Measurements from ENCODE around the gene PIK3CA. TPM values are rescaled to one million over a fixed set of nuclear protein-coding genes. Genes with fewer than 3 reads are reported as not detected.

The PIK3CA gene
- polyA plus RNA-seq, 1 experiment = 21.4 TPM

DNA sequence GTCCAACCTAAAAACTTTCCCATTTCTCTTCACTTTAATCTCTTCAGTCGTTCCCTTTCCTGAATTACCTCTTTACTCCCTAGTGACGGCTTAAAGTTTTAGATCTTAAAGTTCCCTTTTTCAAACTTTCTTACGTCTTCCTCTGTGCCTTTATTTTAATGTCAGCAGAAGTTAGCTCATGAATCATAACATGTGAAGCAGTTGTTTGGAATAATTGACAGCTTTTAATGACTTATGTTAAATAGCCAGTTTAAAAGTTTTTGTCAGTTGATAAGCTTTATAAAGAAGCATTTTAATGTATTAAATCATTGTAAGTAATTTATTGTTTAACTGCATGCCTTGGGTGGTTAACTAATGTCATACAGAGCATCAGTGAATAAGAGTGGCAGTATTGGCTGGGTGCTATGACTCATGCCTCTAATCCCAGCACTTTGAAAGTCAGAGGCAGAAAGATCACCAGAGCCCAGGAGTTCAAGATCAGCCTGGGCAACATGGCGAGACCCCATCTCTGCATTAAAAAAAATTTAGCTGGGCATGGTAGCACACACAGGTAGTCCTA is 33.9 kb downstream of the PIK3CA start:
- Histone ChIP-seq H3K27ac (ENCODE audit: low read depth, low read length) (no peak overlapping the region), H3K9me3 (ENCODE audit: control insufficient read depth, insufficient read depth, low read length) (no peaks in the 10 kb centered on the region), H3K27me3 (ENCODE audit: control insufficient read depth, insufficient read depth, low read length) (no peaks in the 10 kb centered on the region), H3K4me3 (ENCODE audit: low read depth, low read length) (no peak overlapping the region)
- POLR2A ChIA-PET = interaction anchor here (0.7 kb wide), 1 partner anchor 99 kb away, joined by 3 read pairs; no protein-coding TSS in a partner anchor
- DNase-seq (ENCODE audit: low read depth, low spot score) = no peak
- TF ChIP-seq, protein P1, sequence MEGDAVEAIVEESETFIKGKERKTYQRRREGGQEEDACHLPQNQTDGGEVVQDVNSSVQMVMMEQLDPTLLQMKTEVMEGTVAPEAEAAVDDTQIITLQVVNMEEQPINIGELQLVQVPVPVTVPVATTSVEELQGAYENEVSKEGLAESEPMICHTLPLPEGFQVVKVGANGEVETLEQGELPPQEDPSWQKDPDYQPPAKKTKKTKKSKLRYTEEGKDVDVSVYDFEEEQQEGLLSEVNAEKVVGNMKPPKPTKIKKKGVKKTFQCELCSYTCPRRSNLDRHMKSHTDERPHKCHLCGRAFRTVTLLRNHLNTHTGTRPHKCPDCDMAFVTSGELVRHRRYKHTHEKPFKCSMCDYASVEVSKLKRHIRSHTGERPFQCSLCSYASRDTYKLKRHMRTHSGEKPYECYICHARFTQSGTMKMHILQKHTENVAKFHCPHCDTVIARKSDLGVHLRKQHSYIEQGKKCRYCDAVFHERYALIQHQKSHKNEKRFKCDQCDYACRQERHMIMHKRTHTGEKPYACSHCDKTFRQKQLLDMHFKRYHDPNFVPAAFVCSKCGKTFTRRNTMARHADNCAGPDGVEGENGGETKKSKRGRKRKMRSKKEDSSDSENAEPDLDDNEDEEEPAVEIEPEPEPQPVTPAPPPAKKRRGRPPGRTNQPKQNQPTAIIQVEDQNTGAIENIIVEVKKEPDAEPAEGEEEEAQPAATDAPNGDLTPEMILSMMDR (IDR thresholded peaks at IDR 0.05; ENCODE audit: low read depth, low read length) = no peak
- CTCF ChIA-PET = no interaction called here

DNA sequence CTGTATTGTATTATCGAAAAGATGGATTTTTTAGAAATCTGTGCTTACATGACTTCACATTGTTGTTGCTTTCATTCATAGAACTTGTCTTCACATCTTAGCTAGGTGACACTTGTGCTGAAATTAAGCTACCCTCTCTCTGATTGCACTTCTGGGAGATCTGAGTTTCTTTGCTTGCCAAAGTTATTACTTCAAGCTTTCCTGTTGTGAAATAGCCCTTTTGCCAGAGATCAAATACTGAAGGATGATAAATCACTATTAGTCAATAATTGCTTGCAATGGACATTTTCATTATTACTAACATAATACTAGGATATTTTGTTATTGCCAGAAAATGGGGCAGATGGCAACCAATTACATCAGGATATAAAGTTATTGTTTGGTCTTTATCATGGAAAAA is 34.7 kb downstream of the PIK3CA start:
- Histone ChIP-seq H3K27ac (ENCODE audit: low read depth, low read length) (no peak overlapping the region), H3K27me3 (ENCODE audit: control insufficient read depth, insufficient read depth, low read length) (no peaks in the 10 kb centered on the region), H3K9me3 (ENCODE audit: control insufficient read depth, insufficient read depth, low read length) (no peaks in the 10 kb centered on the region), H3K4me3 (ENCODE audit: low read depth, low read length) (no peak overlapping the region)
- ChIA-PET CTCF (interaction anchor here (0.6 kb wide), 1 partner anchor 24 kb away, joined by 3 read pairs; no protein-coding TSS in a partner anchor), POLR2A (no interaction called here)
- TF ChIP-seq, protein P1 (IDR thresholded peaks at IDR 0.05; ENCODE audit: low read depth, low read length) = no peak
- DNase-seq (ENCODE audit: low read depth, low spot score) = no peak

DNA sequence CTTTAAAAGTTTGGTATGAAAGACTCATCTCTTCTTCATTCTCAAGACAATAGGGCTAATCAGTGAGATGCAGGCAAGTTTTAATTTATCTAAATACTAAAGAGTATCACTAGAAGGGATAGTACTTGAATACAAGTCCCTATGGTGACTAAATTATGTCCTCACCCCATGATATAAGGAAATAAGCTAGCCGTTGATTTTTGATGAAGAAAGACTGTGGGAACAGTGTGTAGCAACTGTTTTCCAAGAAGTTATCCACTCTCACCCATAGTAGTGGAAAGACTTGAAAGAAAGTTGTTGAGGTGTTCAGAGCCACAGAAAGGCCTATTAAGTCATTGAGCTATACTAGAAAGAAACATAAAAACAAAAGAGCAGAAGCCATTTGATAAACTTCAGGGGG is 36.7 kb downstream of the PIK3CA start:
- ChIA-PET CTCF (interaction anchor here (1.3 kb wide), 1 partner anchor 136 kb away, joined by 5 read pairs; no protein-coding TSS in a partner anchor), POLR2A (no interaction called here)
- no peaks in the 10 kb centered on the region for H3K9me3 ChIP-seq (ENCODE audit: control insufficient read depth, insufficient read depth, low read length)
- TF ChIP-seq, protein P1 (IDR thresholded peaks at IDR 0.05; ENCODE audit: low read depth, low read length) = no peak
- DNase-seq (ENCODE audit: low read depth, low spot score) = no peak
- no peaks in the 10 kb centered on the region for H3K27me3 ChIP-seq (ENCODE audit: control insufficient read depth, insufficient read depth, low read length)
- H3K4me3 ChIP-seq (ENCODE audit: low read depth, low read length) = no peak overlapping the region
- H3K27ac ChIP-seq (ENCODE audit: low read depth, low read length) = no peak overlapping the region

DNA sequence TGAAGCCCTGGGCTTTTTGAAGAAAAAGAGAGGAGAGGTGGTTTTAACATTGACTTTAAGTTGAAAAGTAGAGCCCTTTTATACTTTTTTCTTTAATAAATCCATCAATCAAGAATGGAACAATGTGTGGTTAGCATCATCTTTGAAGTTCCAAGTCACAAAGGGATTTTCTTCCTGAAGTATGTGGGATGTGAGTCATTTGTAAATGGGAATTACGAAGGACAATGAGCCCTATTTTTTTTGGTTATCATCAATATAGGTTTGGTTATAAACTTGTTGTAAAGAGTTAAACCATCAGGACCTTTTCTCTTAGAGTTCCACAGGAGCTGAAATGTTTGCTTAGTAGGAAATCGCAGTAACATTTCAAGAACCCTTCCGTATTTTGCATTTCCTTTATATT is 38.3 kb downstream of the PIK3CA start:
- ChIA-PET CTCF (no interaction called here), POLR2A (no interaction called here)
- Histone ChIP-seq H3K9me3 (ENCODE audit: control insufficient read depth, insufficient read depth, low read length) (no peaks in the 10 kb centered on the region), H3K27me3 (ENCODE audit: control insufficient read depth, insufficient read depth, low read length) (no peaks in the 10 kb centered on the region), H3K4me3 (ENCODE audit: low read depth, low read length) (no peak overlapping the region), H3K27ac (ENCODE audit: low read depth, low read length) (no peak overlapping the region)
- TF ChIP-seq, protein P1 (IDR thresholded peaks at IDR 0.05; ENCODE audit: low read depth, low read length) = no peak
- DNase-seq (ENCODE audit: low read depth, low spot score) = no peak

DNA sequence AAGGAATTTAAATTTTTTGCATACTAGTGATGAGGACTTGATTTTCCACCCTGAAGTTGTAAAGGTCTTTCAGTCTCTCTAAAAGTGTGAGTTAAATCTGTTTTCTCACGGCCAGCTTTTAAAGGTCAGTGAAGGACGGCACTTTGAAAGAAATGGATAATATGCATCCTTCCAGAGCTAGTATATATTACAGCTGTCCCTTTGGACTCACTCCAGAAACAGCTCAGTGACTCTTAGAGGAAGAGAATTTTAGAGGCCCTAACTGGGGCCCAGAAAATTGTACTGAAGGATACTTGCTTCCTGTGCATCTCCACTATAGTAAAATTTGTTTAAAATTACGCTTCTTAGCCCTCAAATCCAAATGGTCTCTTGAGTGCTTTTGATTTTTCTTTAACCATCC is 41.6 kb downstream of the PIK3CA start:
- no peaks in the 10 kb centered on the region for H3K9me3 ChIP-seq (ENCODE audit: control insufficient read depth, insufficient read depth, low read length)
- POLR2A ChIA-PET = no interaction called here
- TF ChIP-seq, protein P1 (IDR thresholded peaks at IDR 0.05; ENCODE audit: low read depth, low read length) = no peak
- H3K4me3 ChIP-seq (ENCODE audit: low read depth, low read length) = no peak overlapping the region
- CTCF ChIA-PET = no interaction called here
- H3K27me3 ChIP-seq (ENCODE audit: control insufficient read depth, insufficient read depth, low read length) = no peaks in the 10 kb centered on the region
- peak; percentile 54 for DNase-seq (ENCODE audit: low read depth, low spot score)
- no peak overlapping the region for H3K27ac ChIP-seq (ENCODE audit: low read depth, low read length)
